K562 (cell line): Measurements from ENCODE around the gene ING4. TPM values are rescaled to one million over a fixed set of nuclear protein-coding genes. Genes with fewer than 3 reads are reported as not detected.

Experiments
- CTCF ChIP-seq, 3 experiments: IDR thresholded peaks in 2 of 3; conservative IDR thresholded peaks in 1 of 3; 2 replicates each; pipeline ENCODE4 v1.5.1; 2011 to 2012; ENCODE audit warnings: low read length in 3 of 3, mild to moderate bottlenecking in 3 of 3, control low read depth in 2 of 3, improper control_type of control experiment in 1 of 3, inconsistent platforms in 1 of 3, low read depth in 1 of 3, mixed read lengths in 1 of 3, moderate library complexity in 1 of 3; ENCODE audit not compliant: insufficient read depth in 2 of 3
- GABPA ChIP-seq: fragments of 200-800 bp; sonication (Bioruptor generic); conservative IDR thresholded peaks from 2 replicates; pipeline ENCODE4 v1.6.1; 2016; ENCODE audit warnings: low read depth, missing genetic modification characterization, missing compliant biosample characterization
- KAT8 ChIP-seq: fragments of 450-650 bp; IDR thresholded peaks from 2 replicates; pipeline ENCODE4 v1.6.1; 2016; ENCODE audit warnings: low read depth, mild to moderate bottlenecking
- KLF1 ChIP-seq: fragments of 450-650 bp; IDR thresholded peaks from 2 replicates; pipeline ENCODE4 v1.6.1; 2016; ENCODE audit warnings: missing genetic modification characterization, missing compliant biosample characterization
- LEF1 ChIP-seq: fragments of 450-650 bp; IDR thresholded peaks from 2 replicates; pipeline ENCODE4 v1.6.1; 2016; ENCODE audit warnings: mild to moderate bottlenecking
- MEIS2 ChIP-seq: fragments of 450-650 bp; IDR thresholded peaks from 2 replicates; pipeline ENCODE4 v1.6.1; 2014; ENCODE audit warnings: mild to moderate bottlenecking; ENCODE audit not compliant: partially characterized antibody
- MYC ChIP-seq, 2 experiments: fragments of 250-450 bp in 1 of 2; sonication (Bioruptor Pico) in 1 of 2; IDR thresholded peaks; 2 replicates each; pipeline versions ENCODE4 v1.5.1 to v1.6.1; 2012 to 2021; ENCODE audit warnings: low read depth in 2 of 2, borderline replicate concordance in 1 of 2, improper control_type of control experiment in 1 of 2, low read length in 1 of 2, mild to moderate bottlenecking in 1 of 2, moderate library complexity in 1 of 2
- PCBP2 ChIP-seq: fragments of 200-400 bp; formaldehyde crosslinking; IDR thresholded peaks from 2 replicates; pipeline ENCODE4 v1.6.1; 2018; ENCODE audit warnings: low read length, low read depth, mild to moderate bottlenecking, moderate library complexity; ENCODE audit not compliant: poor library complexity, severe bottlenecking
- PKNOX1 ChIP-seq: fragments of 450-650 bp; IDR thresholded peaks from 2 replicates; pipeline ENCODE4 v1.6.1; 2016
- POLR2A ChIP-seq: fragments of 450-650 bp; conservative IDR thresholded peaks from 2 replicates; pipeline ENCODE4 v1.6.1; 2016
- RBM17 ChIP-seq: fragments of 200-400 bp; formaldehyde crosslinking; IDR thresholded peaks from 2 replicates; pipeline ENCODE4 v1.6.1; 2017; ENCODE audit warnings: low read depth, mild to moderate bottlenecking, low read length, borderline replicate concordance
- RHOXF2B ChIP-seq: fragments of 250-450 bp; sonication (Bioruptor Pico); conservative IDR thresholded peaks from 2 replicates; pipeline ENCODE4 v1.5.1; 2021
- SAP30 ChIP-seq: fragments of 200-600 bp; sonication (generic); IDR thresholded peaks from 2 replicates; pipeline ENCODE4 v1.6.1; 2012; ENCODE audit warnings: borderline replicate concordance, low read depth, mild to moderate bottlenecking, moderate library complexity, low read length, control low read depth, inconsistent platforms; ENCODE audit not compliant: insufficient read depth, poor library complexity, severe bottlenecking
- SRSF3 ChIP-seq: fragments of 200-400 bp; formaldehyde crosslinking; IDR thresholded peaks from 2 replicates; pipeline ENCODE4 v1.6.1; 2016; ENCODE audit warnings: mild to moderate bottlenecking, low read length, moderate library complexity; ENCODE audit not compliant: insufficient read depth
- XRCC5 ChIP-seq: fragments of 200-400 bp; formaldehyde crosslinking; IDR thresholded peaks from 2 replicates; pipeline ENCODE4 v1.6.1; 2017; ENCODE audit warnings: low read depth, mild to moderate bottlenecking, low read length
- ZBTB8A ChIP-seq: fragments of 450-650 bp; IDR thresholded peaks from 2 replicates; pipeline ENCODE4 v1.6.1; 2018; ENCODE audit warnings: mild to moderate bottlenecking, moderate library complexity; ENCODE audit not compliant: partially characterized antibody
- ZNF197 ChIP-seq: fragments of 200-800 bp; sonication (Bioruptor generic); IDR thresholded peaks from 2 replicates; pipeline ENCODE4 v1.6.1; 2016; ENCODE audit warnings: low read depth, missing genetic modification characterization, missing compliant biosample characterization
- ZNF512 ChIP-seq: IDR thresholded peaks from 2 replicates; pipeline ENCODE4 v1.6.1; 2016; ENCODE audit warnings: missing genetic modification characterization, missing compliant biosample characterization
- ZNF518B ChIP-seq: fragments of 250-450 bp; sonication (Bioruptor Pico); IDR thresholded peaks from 2 replicates; pipeline ENCODE4 v1.5.0; 2021; ENCODE audit warnings: mild to moderate bottlenecking, moderate library complexity
- polyA plus RNA-seq, 8 experiments: library from polyadenylated mRNA; depleted of rRNA in 4 of 8; stranded (reverse) in 5 of 8; unstranded in 3 of 8; fragments of >200 nt; fragmentation: Nextera tagmentation in 2 of 8; fragmentation: Illumina TruSeq in 1 of 8; extraction: Ambion mirVana in 2 of 8; extraction: Trizol in 1 of 8; gene quantifications; 2 replicates each; pipeline versions ENCODE4 v1.2.1 to v1.2.3, GENCODE V29; 2011 to 2014; ENCODE audit warnings: inconsistent platforms in 1 of 8, missing spikeins in 1 of 8
- total RNA-seq, 7 experiments: library from RNA; depleted of rRNA in 6 of 7; stranded (reverse); fragments of >200 nt in 6 of 7; fragmentation: Illumina TruSeq in 2 of 7; extraction: Trizol in 2 of 7; gene quantifications; 2 replicates each; pipeline versions ENCODE4 v1.2.1 to v1.2.3, GENCODE V29; 2011 to 2021; ENCODE audit warnings: low replicate concordance in 1 of 7

The ING4 gene
- total and polyA plus RNA-seq, 9 of the 15 experiments (the other 6 are each of a cell fraction or from before 2014, with no cell fraction given): 6.6 to 30.2 (median 15.7) TPM

- TF ChIP-seq POLR2A (peak; percentile 63; the same call in 1 of the 2 replicates), KLF1 (no peak), XRCC5 (no peak), KAT8 (no peak), ZNF512 (tag) (no peak), PKNOX1 (peak; percentile 96), MEIS2 (peak; percentile 44), PCBP2 (no peak), SRSF3 (no peak), RBM17 (no peak), ZNF518B (CRISPR knock-in tag) (no peak), LEF1 (peak; percentile 59; the same call in 1 of the 2 replicates), ZBTB8A (no peak), SAP30 (no peak), RHOXF2B (CRISPR knock-in tag) (no peak), ZNF197 (CRISPR knock-in tag) (peak; percentile 95), GABPA (tag) (no peak), CTCF (IDR thresholded peaks at IDR 0.05 in 2 of 3, conservative IDR thresholded peaks at IDR 0.05 in 1 of 3; ENCODE audit: insufficient read depth in 2 of 3, low read depth in 1 of 3, low read length in 3 of 3) (no peak), MYC (IDR thresholded peaks at IDR 0.05; ENCODE audit: low read depth, low read length) (no peak), MYC (CRISPR knock-in tag; IDR thresholded peaks at IDR 0.05; ENCODE audit: borderline replicate concordance, low read depth) (peak; percentile 36; the same call in 1 of the 2 replicates)
Observed at GRCh38 chr12:6607751-6608591, 54.9 kb downstream of the ING4 start (continued).
